Fibroblast of lung (primary cell): ENCODE data around the gene STRC.
"Not testable (repeated sequence)": the region's sequence is repeated elsewhere in the genome, so short reads cannot be mapped to it uniquely, and the experiment has no call there.

Experiments
- CTCF ChIP-seq, 2 donors: IDR thresholded peaks in 1 of 2; conservative IDR thresholded peaks in 1 of 2; 1 replicate in 1 of 2; 2 replicates in 1 of 2; pipeline ENCODE4 v1.5.1; 2011 to 2012; ENCODE audit warnings: low read length in 2 of 2, control low read depth in 1 of 2, inconsistent platforms in 1 of 2, low read depth in 1 of 2, mild to moderate bottlenecking in 1 of 2
- EZH2 ChIP-seq: IDR thresholded peaks from 2 replicates; pipeline ENCODE4 v1.5.1; 2012; ENCODE audit warnings: low read length, control low read depth, mild to moderate bottlenecking; ENCODE audit errors: missing control alignments

GRCh38 chr15:43593328-43594190, 25.0 kb downstream of the STRC start, which contains the start of gene CKMT1B:
- not testable (repeated sequence) for TF ChIP-seq CTCF (conservative IDR thresholded peaks at IDR 0.05 in 1 of 2, IDR thresholded peaks at IDR 0.05 in 1 of 2; ENCODE audit: low read depth in 1 of 2, low read length in 2 of 2); EZH2
